Measurements from ENCODE around the gene CD22.

CD22 gene

DNA sequence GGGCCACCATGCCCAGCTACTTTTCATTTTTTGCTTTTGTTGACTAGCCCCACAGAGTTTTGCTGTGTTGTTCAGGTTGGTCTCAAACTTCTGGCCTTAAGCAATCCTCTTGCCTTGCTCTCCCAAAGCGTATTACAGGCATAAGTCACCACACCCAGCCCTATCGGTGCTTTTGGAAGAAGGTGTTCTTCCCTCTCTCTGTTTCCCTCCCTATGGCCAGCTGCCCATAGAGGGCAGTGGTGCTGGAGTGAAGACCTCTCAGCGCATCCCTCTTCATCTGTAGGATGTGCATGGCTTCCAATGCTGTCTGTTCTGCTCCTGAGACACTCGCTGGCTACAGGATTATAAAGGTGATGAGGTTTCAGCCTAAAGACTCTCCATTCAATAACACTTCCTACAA is 1.3 kb upstream of the CD22 start:
- Histone ChIP-seq H3K9me3 (ENCODE audit: control insufficient read depth, insufficient read depth, low read length) (no peaks in the 10 kb centered on the region), H4K20me1 (ENCODE audit: control insufficient read depth, insufficient read depth, low read depth, low read length) (no peaks in the 10 kb centered on the region), H3K27me3 (ENCODE audit: control insufficient read depth, low read length) (no peaks in the 10 kb centered on the region), H3K79me2 (ENCODE audit: control insufficient read depth, low read length) (peaks cover 77% of the 10 kb centered on the region), H3K4me2 (ENCODE audit: low read length) (peak overlapping the region; percentile 92), H3K27ac (ENCODE audit: low read depth, low read length) (peak overlapping the region; percentile 98), H3K4me1 (ENCODE audit: control insufficient read depth, low read length) (peaks cover 78% of the 10 kb centered on the region), H3K4me3 (ENCODE audit: low read length) (peak overlapping the region; percentile 83), H3F3A (ENCODE audit: control insufficient read depth, insufficient read depth) (peaks cover 62% of the 10 kb centered on the region), H3K9me2 (replicated peaks; ENCODE audit: control insufficient read depth, low read length) (no peaks in the 10 kb centered on the region), H3K36me3 (ENCODE audit: control insufficient read depth, low read length) (peaks cover 40% of the 10 kb centered on the region)
- TF ChIP-seq, protein P1, sequence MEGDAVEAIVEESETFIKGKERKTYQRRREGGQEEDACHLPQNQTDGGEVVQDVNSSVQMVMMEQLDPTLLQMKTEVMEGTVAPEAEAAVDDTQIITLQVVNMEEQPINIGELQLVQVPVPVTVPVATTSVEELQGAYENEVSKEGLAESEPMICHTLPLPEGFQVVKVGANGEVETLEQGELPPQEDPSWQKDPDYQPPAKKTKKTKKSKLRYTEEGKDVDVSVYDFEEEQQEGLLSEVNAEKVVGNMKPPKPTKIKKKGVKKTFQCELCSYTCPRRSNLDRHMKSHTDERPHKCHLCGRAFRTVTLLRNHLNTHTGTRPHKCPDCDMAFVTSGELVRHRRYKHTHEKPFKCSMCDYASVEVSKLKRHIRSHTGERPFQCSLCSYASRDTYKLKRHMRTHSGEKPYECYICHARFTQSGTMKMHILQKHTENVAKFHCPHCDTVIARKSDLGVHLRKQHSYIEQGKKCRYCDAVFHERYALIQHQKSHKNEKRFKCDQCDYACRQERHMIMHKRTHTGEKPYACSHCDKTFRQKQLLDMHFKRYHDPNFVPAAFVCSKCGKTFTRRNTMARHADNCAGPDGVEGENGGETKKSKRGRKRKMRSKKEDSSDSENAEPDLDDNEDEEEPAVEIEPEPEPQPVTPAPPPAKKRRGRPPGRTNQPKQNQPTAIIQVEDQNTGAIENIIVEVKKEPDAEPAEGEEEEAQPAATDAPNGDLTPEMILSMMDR (IDR thresholded peaks at IDR 0.05; ENCODE audit: low read depth, low read length, poor library complexity, severe bottlenecking): peak; percentile 67
- TF ChIP-seq EZH2phosphoT487 (IDR thresholded peaks at IDR 0.05; ENCODE audit: borderline replicate concordance, low read length): no peak

DNA sequence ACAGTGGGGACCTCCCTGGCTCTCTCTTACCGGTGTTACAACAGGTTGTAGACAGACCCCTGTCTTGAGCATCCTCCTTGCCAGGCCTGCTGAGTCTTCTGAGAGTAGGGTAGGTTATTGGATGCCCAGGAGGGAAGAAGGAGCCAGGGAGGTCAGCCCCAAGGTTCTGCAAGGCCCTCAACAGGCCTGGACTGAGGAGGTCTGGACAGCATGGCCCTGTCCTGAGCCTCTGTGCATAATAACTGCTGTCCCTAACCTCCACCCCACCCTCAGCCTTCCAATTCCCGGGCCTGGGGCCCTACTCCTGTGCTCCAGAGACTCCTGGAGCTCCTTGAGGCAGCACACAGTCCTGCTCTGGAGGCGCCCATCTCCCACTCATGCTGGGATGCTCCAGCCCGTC is 336 bp downstream of the CD22 start:
- H4K20me1 ChIP-seq (ENCODE audit: control insufficient read depth, insufficient read depth, low read depth, low read length): peaks cover 8% of the 10 kb centered on the region; the same call in 1 of the 2 replicates
- H3K27ac ChIP-seq (ENCODE audit: low read depth, low read length): peak overlapping the region; percentile 98
- H3K9me3 ChIP-seq (ENCODE audit: control insufficient read depth, insufficient read depth, low read length): no peaks in the 10 kb centered on the region
- H3K4me2 ChIP-seq (ENCODE audit: low read length): peak overlapping the region; percentile 92
- TF ChIP-seq EZH2phosphoT487 (IDR thresholded peaks at IDR 0.05; ENCODE audit: borderline replicate concordance, low read length): no peak
- TF ChIP-seq, protein P1 (IDR thresholded peaks at IDR 0.05; ENCODE audit: low read depth, low read length, poor library complexity, severe bottlenecking): no peak
- H3K4me1 ChIP-seq (ENCODE audit: control insufficient read depth, low read length): peaks cover 82% of the 10 kb centered on the region
- no peaks in the 10 kb centered on the region for H3K9me2 ChIP-seq (replicated peaks; ENCODE audit: control insufficient read depth, low read length)
- peaks cover 94% of the 10 kb centered on the region for H3K79me2 ChIP-seq (ENCODE audit: control insufficient read depth, low read length)
- peak overlapping the region; percentile 83 for H3K4me3 ChIP-seq (ENCODE audit: low read length)
- H3K36me3 ChIP-seq (ENCODE audit: control insufficient read depth, low read length): peaks cover 56% of the 10 kb centered on the region
- peaks cover 60% of the 10 kb centered on the region for H3F3A ChIP-seq (ENCODE audit: control insufficient read depth, insufficient read depth)
- H3K27me3 ChIP-seq (ENCODE audit: control insufficient read depth, low read length): no peaks in the 10 kb centered on the region

DNA sequence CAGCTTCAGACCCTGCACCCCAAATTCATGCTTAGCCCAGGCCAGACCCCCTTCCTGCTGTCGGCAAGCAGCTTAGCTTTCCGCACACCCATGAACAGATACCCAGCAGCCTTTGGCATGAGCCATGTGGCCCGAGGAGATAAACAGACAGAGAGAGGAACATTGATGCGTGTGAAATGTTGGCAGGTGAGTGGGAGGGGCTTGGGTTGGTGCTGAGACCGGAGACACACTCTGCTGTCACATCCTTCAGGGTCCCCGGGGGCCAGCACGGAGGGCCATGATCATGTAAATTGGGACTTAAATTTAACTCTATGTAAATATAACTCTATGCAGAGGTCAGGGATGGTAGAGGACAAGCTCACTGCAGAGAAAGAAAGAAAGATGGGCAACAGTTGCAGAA is 1.5 kb downstream of the CD22 start:
- peak overlapping the region; percentile 98 for H3K27ac ChIP-seq (ENCODE audit: low read depth, low read length)
- no peaks in the 10 kb centered on the region for H3K9me3 ChIP-seq (ENCODE audit: control insufficient read depth, insufficient read depth, low read length)
- H3K79me2 ChIP-seq (ENCODE audit: control insufficient read depth, low read length): peaks cover 98% of the 10 kb centered on the region
- peak overlapping the region; percentile 83 for H3K4me3 ChIP-seq (ENCODE audit: low read length)
- H4K20me1 ChIP-seq (ENCODE audit: control insufficient read depth, insufficient read depth, low read depth, low read length): peaks cover 12% of the 10 kb centered on the region
- H3F3A ChIP-seq (ENCODE audit: control insufficient read depth, insufficient read depth): peaks cover 53% of the 10 kb centered on the region
- H3K27me3 ChIP-seq (ENCODE audit: control insufficient read depth, low read length): no peaks in the 10 kb centered on the region
- H3K9me2 ChIP-seq (replicated peaks; ENCODE audit: control insufficient read depth, low read length): no peaks in the 10 kb centered on the region
- peaks cover 68% of the 10 kb centered on the region for H3K36me3 ChIP-seq (ENCODE audit: control insufficient read depth, low read length)
- no peak for TF ChIP-seq EZH2phosphoT487 (IDR thresholded peaks at IDR 0.05; ENCODE audit: borderline replicate concordance, low read length)
- TF ChIP-seq, protein P1 (IDR thresholded peaks at IDR 0.05; ENCODE audit: low read depth, low read length, poor library complexity, severe bottlenecking): no peak
- peaks cover 82% of the 10 kb centered on the region for H3K4me1 ChIP-seq (ENCODE audit: control insufficient read depth, low read length)
- peak overlapping the region; percentile 92 for H3K4me2 ChIP-seq (ENCODE audit: low read length)

Data from DOHH2 (cell line).